DOHH2 (cell line): Measurements from ENCODE around the gene LTBR.
"Not testable (repeated sequence)": the region's sequence is repeated elsewhere in the genome, so short reads cannot be mapped to it uniquely, and the experiment has no call there.

ENCODE experiments used
- EZH2phosphoT487 ChIP-seq: fragments of 200-600 bp; sonication (generic); IDR thresholded peaks from 2 replicates; pipeline ENCODE4 v1.6.1; 2017; ENCODE audit warnings: borderline replicate concordance, mild to moderate bottlenecking, antibody characterized with exemption, low read length, moderate library complexity, mixed read lengths
- TF ChIP-seq, protein P1 (sequence below): fragments of 200-600 bp; sonication (generic); IDR thresholded peaks from one replicate; pipeline ENCODE4 v1.5.1; 2014; ENCODE audit warnings: antibody characterized with exemption, mild to moderate bottlenecking, low read depth, low read length; ENCODE audit not compliant: poor library complexity, severe bottlenecking

DNA sequence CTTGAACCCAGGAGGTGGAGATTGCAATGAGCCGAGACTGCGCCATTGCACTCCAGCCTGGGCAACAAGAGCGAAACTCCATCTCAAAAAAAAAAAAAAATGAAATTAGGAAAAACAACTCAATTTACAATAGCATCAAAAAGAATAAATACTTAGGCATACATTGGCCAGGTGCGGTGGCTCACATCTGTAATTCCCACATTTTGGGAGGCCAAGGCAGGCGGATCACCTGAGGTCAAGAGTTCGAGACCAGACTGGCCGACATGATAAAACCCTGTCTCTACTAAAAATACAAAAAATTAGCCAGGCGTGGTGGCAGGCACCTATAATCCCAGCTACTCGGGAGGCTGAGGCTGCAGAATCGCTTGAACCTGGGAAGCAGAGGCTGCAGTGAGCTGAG lies 43.8 kb downstream of the LTBR start:
- TF ChIP-seq, protein P1, sequence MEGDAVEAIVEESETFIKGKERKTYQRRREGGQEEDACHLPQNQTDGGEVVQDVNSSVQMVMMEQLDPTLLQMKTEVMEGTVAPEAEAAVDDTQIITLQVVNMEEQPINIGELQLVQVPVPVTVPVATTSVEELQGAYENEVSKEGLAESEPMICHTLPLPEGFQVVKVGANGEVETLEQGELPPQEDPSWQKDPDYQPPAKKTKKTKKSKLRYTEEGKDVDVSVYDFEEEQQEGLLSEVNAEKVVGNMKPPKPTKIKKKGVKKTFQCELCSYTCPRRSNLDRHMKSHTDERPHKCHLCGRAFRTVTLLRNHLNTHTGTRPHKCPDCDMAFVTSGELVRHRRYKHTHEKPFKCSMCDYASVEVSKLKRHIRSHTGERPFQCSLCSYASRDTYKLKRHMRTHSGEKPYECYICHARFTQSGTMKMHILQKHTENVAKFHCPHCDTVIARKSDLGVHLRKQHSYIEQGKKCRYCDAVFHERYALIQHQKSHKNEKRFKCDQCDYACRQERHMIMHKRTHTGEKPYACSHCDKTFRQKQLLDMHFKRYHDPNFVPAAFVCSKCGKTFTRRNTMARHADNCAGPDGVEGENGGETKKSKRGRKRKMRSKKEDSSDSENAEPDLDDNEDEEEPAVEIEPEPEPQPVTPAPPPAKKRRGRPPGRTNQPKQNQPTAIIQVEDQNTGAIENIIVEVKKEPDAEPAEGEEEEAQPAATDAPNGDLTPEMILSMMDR, result not testable (repeated sequence)
- not testable (repeated sequence) for TF ChIP-seq EZH2phosphoT487
